Kidney (tissue), 14 donors: Measurements from ENCODE around the gene ADCK1. TPM values are rescaled to one million over a fixed set of nuclear protein-coding genes. Genes with fewer than 3 reads are reported as not detected.
A peak's percentile ranks its signal among the peaks of the same experiment; 100 is the strongest.
"Not testable (repeated sequence)": the region's sequence is repeated elsewhere in the genome, so short reads cannot be mapped to it uniquely, and the experiment has no call there.

Source experiments
- DNase-seq, 5 donors: peaks; one replicate each; pipeline ENCODE4 v3.0.0-alpha.2; 2013 to 2020
- FAIRE-seq: peaks from 2 replicates; lab custom pipeline; 2012; peaks lifted over from hg19 to GRCh38; lab: Jason Lieb, UNC
- H3K27ac ChIP-seq, 2 donors: one replicate each; pipeline ENCODE4 v1.7.0; 2013; ENCODE audit warnings: low read depth in 2 of 2, low read length in 2 of 2, inconsistent platforms in 1 of 2
- H3K27me3 ChIP-seq: one replicate; pipeline ENCODE4 v1.7.1; 2013; ENCODE audit warnings: low read length, inconsistent platforms; ENCODE audit not compliant: control insufficient read depth, insufficient read depth
- H3K36me3 ChIP-seq, 3 donors: one replicate each; pipeline versions ENCODE4 v1.7.0 to v1.7.1; 2013; ENCODE audit warnings: low read length in 3 of 3, control low read depth in 1 of 3, inconsistent platforms in 1 of 3; ENCODE audit not compliant: insufficient read depth in 3 of 3, control insufficient read depth in 2 of 3
- H3K4me1 ChIP-seq, 3 donors: one replicate each; pipeline versions ENCODE4 v1.7.0 to v1.7.1; 2013; ENCODE audit warnings: low read length in 3 of 3, inconsistent platforms in 1 of 3, low read depth in 1 of 3; ENCODE audit not compliant: control insufficient read depth in 2 of 3, insufficient read depth in 2 of 3
- H3K4me3 ChIP-seq, 3 donors: one replicate each; pipeline versions ENCODE4 v1.7.0 to v1.8.1; 2013; ENCODE audit warnings: low read length in 3 of 3, control low read depth in 1 of 3, inconsistent platforms in 1 of 3
- H3K9ac ChIP-seq, 3 donors: one replicate each; pipeline versions ENCODE4 v1.7.0 to v1.7.1; 2013; ENCODE audit warnings: low read length in 3 of 3, control low read depth in 1 of 3, inconsistent platforms in 1 of 3
- H3K9me3 ChIP-seq, 3 donors: one replicate each; pipeline versions ENCODE4 v1.7.0 to v1.7.1; 2013; ENCODE audit warnings: low read length in 3 of 3, control low read depth in 1 of 3, inconsistent platforms in 1 of 3; ENCODE audit not compliant: control insufficient read depth in 2 of 3, insufficient read depth in 1 of 3
- CTCF ChIP-seq: IDR thresholded peaks from 3 replicates; pipeline ENCODE4 v1.5.1; 2012; ENCODE audit warnings: mild to moderate bottlenecking, moderate library complexity, borderline replicate concordance; ENCODE audit not compliant: insufficient read depth; ENCODE audit errors: extremely low read depth
- intact Hi-C: fragments of 100-400 bp; cut with DNase I; formaldehyde crosslinking; loops from one replicate; pipeline ENCODE4 v1.11.1; 2022
- polyA plus RNA-seq: library from polyadenylated mRNA; stranded (reverse); fragments of 350-450 nt; fragmentation: Illumina TruSeq; extraction: RNeasy Lipid Tissue Mini Kit (QIAGEN cat#74804); gene quantifications from one replicate; pipeline ENCODE4 v1.2.3, GENCODE V29; 2014; ENCODE audit warnings: low read depth, low replicate concordance; ENCODE audit not compliant: insufficient read depth
- total RNA-seq: library from RNA; stranded (reverse); fragmentation: NEBNext Ultra II Directional; extraction: Animal tissue kit (Norgen Biotek cat#: 25700); gene quantifications from one replicate; pipeline ENCODE4 v1.2.1, GENCODE V29; 2021
- donor health status: control.
- donor health status: control.
- donor health status: control.
- donor health status: control.
- donor health status: control.
- donor health status: DM: yes; HTN: yes; CAD: no.
- donor health status: Normal renal cell carcinoma (clear cell type).

The ADCK1 gene
- total and polyA plus RNA-seq, 2 donors from 2014 or later = 8.0 to 10.3 TPM

GRCh38 chr14:77950371-77951063 is 150.6 kb downstream of the ADCK1 start:
- H3K4me1 ChIP-seq = no peaks in the 10 kb centered on the region

GRCh38 chr14:77955816-77956484 is 156.0 kb downstream of the ADCK1 start:
- TF ChIP-seq CTCF = no peak

More at GRCh38 chr14:77950371-77951063, 150.6 kb downstream of the ADCK1 start:
- Histone ChIP-seq H3K9ac (no peak overlapping the region), H3K27me3 (no peaks in the 10 kb centered on the region), H3K27ac (no peak overlapping the region), H3K9me3 (peaks cover 0 to 5% (median 0%) of the 10 kb centered on the region in 3 donors), H3K4me3 (no peak overlapping the region), H3K36me3 (no peaks in the 10 kb centered on the region)
- TF ChIP-seq CTCF = no peak
- FAIRE-seq (no peak), DNase-seq (no peak)
- intact Hi-C loops = no loop called here

GRCh38 chr14:77959686-77960085 is 159.8 kb downstream of the ADCK1 start:
- DNase-seq, intact Hi-C loops, H3K27ac ChIP-seq, H3K9ac ChIP-seq, H3K27me3 ChIP-seq, H3K9me3 ChIP-seq, H3K4me1 ChIP-seq, H3K4me3 ChIP-seq, H3K36me3 ChIP-seq, FAIRE-seq: not testable (repeated sequence)

More at GRCh38 chr14:77955816-77956484, 156.0 kb downstream of the ADCK1 start:
- Histone ChIP-seq H3K27me3 (no peaks in the 10 kb centered on the region), H3K9ac (no peak overlapping the region), H3K4me3 (no peak overlapping the region), H3K9me3 (no peaks in the 10 kb centered on the region), H3K36me3 (no peaks in the 10 kb centered on the region), H3K4me1 (no peaks in the 10 kb centered on the region), H3K27ac (no peak overlapping the region)
- intact Hi-C loops = no loop called here
- no peak for FAIRE-seq
- DNase-seq = peak in 3 of 5 donors; percentile 15 to 49 (median 20)

GRCh38 chr14:77961847-77962580 is 162.1 kb downstream of the ADCK1 start:
- no peak for TF ChIP-seq CTCF
- intact Hi-C loops = no loop called here
- FAIRE-seq = no peak

More at GRCh38 chr14:77961847-77962580, 162.1 kb downstream of the ADCK1 start:
- Histone ChIP-seq H3K4me1 (no peaks in the 10 kb centered on the region), H3K27ac (no peak overlapping the region), H3K4me3 (no peak overlapping the region), H3K9ac (no peak overlapping the region), H3K27me3 (no peaks in the 10 kb centered on the region), H3K9me3 (no peaks in the 10 kb centered on the region), H3K36me3 (no peaks in the 10 kb centered on the region)
- DNase-seq = no peak
